NB4 (cell line): ENCODE data around the gene TRMU.

Source experiments
- DNase-seq: peaks from one replicate; pipeline ENCODE4 v3.0.0; 2010; ENCODE audit warnings: low read depth
- H3K4me3 ChIP-seq: one replicate; pipeline ENCODE4 v1.5.1; 2011; ENCODE audit warnings: mild to moderate bottlenecking, low read depth, low read length, moderate library complexity
- CTCF ChIP-seq: IDR thresholded peaks from one replicate; pipeline ENCODE4 v1.5.1; 2012; ENCODE audit warnings: low read depth, low read length
- MAX ChIP-seq: IDR thresholded peaks from 2 replicates; pipeline ENCODE4 v1.6.1; 2011; ENCODE audit warnings: low read depth, low read length
- MYC ChIP-seq: IDR thresholded peaks from 2 replicates; pipeline ENCODE4 v1.6.1; 2011; ENCODE audit warnings: low read depth, low read length
- POLR2A ChIP-seq: IDR thresholded peaks from 2 replicates; pipeline ENCODE4 v1.6.1; 2011; ENCODE audit warnings: mild to moderate bottlenecking; ENCODE audit not compliant: insufficient read length; ENCODE audit errors: extremely low read depth

TRMU gene

GRCh38 chr22:46335201-46336118 is at the start of gene TRMU:
Gene TRMU (plus strand): TSS chr22:46335714. CDS start chr22:46335765, 51 bp downstream.
- peak within 1 kb of the TSS; percentile 87 for H3K4me3 ChIP-seq
- peak; percentile 59; the same call in 1 of the 2 replicates for TF ChIP-seq MAX
- TF ChIP-seq POLR2A, result peak; percentile 57
- TF ChIP-seq MYC, result peak; percentile 86
- TF ChIP-seq CTCF, result no peak
- peak; percentile 93 for DNase-seq

GRCh38 chr22:46286006-46286405 is 49.5 kb upstream of the TRMU start:
- no peak for TF ChIP-seq CTCF
- TF ChIP-seq MAX, result no peak
- no peak for TF ChIP-seq POLR2A
- no peak for TF ChIP-seq MYC
- DNase-seq, result no peak
- no peak overlapping the region for H3K4me3 ChIP-seq

- peak overlapping the region; percentile 57 for H3K4me3 ChIP-seq
- peak; percentile 18 for DNase-seq
- TF ChIP-seq MYC (no peak), MAX (no peak), POLR2A (no peak), CTCF (no peak)
These were observed 48.3 kb upstream of the TRMU start for GRCh38 chr22:46286941-46287872.

GRCh38 chr22:46287873-46288751 is 47.4 kb upstream of the TRMU start:
- peak; percentile 88 for DNase-seq
- TF ChIP-seq CTCF (no peak), POLR2A (peak; percentile 41), MAX (peak; percentile 50; the same call in 1 of the 2 replicates)
- peak overlapping the region; percentile 57 for H3K4me3 ChIP-seq

GRCh38 chr22:46288846-46289243 is 46.7 kb upstream of the TRMU start:
- TF ChIP-seq MYC (no peak), POLR2A (no peak), MAX (no peak), CTCF (no peak)
- no peak overlapping the region for H3K4me3 ChIP-seq
- DNase-seq, result no peak
